Activated B cell treated with CpG ODN at 0.5 μM for 24 hours (primary cell): ENCODE measurements around the gene LRRC4C. TPM values are rescaled to one million over a fixed set of nuclear protein-coding genes. Genes with fewer than 3 reads are reported as not detected.

ENCODE experiments used
- ATAC-seq: fragments of 200-7000 bp; cut with Tn5 transposase; one replicate; pipeline ENCODE4 v1.10.0; 2021; ENCODE audit warnings: low read depth, mild to moderate bottlenecking, moderate library complexity
- CTCF ChIA-PET: fragments of 350-600 bp; sonication (Branson Sonifier 250); formaldehyde crosslinking; loops from one replicate; lab custom pipeline; 2021; ENCODE audit warnings: antibody characterized with exemption; lab: Charles Lee
- POLR2A ChIA-PET: fragments of 350-600 bp; sonication (Branson Sonifier 250); formaldehyde crosslinking; loops from one replicate; lab custom pipeline; 2021; ENCODE audit warnings: antibody characterized with exemption; lab: Charles Lee
- DNase-seq: peaks from one replicate; pipeline ENCODE4 v3.0.0; 2022
- H3K27ac Mint-ChIP-seq: one replicate; pipeline ENCODE4 v1.8.0; 2020; ENCODE audit warnings: mixed read lengths
- H3K27me3 Mint-ChIP-seq: one replicate; pipeline ENCODE4 v1.8.0; 2021; ENCODE audit warnings: mixed read lengths
- H3K36me3 Mint-ChIP-seq: one replicate; pipeline ENCODE4 v1.8.0; 2021; ENCODE audit warnings: low read depth, mixed read lengths
- H3K4me1 Mint-ChIP-seq: one replicate; pipeline ENCODE4 v1.8.0; 2021; ENCODE audit warnings: mixed read lengths
- H3K4me3 Mint-ChIP-seq: one replicate; pipeline ENCODE4 v1.8.0; 2020; ENCODE audit warnings: mild to moderate bottlenecking, mixed read lengths
- H3K9me3 Mint-ChIP-seq: one replicate; pipeline ENCODE4 v1.8.0; 2020; ENCODE audit warnings: mixed read lengths
- intact Hi-C: fragments of 100-400 bp; cut with micrococcal nuclease; formaldehyde crosslinking; loops from one replicate; pipeline ENCODE4 v1.15.1; 2024
- total RNA-seq: library from RNA; stranded (reverse); gene quantifications from 2 replicates; pipeline ENCODE4 v1.2.3, GENCODE V29; 2022
- TF ChIP-seq, protein P1 (sequence below): fragments of 200-600 bp; IDR thresholded peaks from one replicate; pipeline ENCODE4 v1.8.0; 2022; ENCODE audit warnings: antibody characterized with exemption, mild to moderate bottlenecking

The LRRC4C gene
- total RNA-seq, 1 donor from 2014 or later, result not detected

DNA sequence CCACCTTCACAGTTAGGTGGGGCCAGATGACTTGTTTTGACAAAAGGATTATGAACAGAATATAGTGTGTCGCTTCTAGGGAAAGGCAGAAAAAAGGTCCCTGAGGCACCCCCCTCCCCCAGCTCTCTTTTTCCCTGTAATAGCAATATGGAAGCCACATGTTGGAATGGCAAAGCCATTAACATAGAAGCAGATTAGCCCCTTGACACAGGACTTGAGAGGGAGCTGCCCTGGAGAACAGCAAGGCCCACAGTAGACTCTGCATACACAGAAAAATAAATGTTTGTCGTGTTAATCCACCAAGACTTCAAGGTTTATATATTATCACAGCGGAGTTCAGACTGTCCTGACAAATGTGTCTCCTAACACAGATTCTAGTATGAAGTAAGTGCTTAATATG, 1222.9 kb downstream of the LRRC4C start:
- ATAC-seq, result no peak
- no peak overlapping the region for H3K27ac Mint-ChIP-seq
- peaks cover 9% of the 10 kb centered on the region for H3K9me3 Mint-ChIP-seq
- CTCF ChIA-PET, result no interaction called here
- no peak overlapping the region for H3K4me3 Mint-ChIP-seq
- H3K36me3 Mint-ChIP-seq, result no peaks in the 10 kb centered on the region
- TF ChIP-seq, protein P1, sequence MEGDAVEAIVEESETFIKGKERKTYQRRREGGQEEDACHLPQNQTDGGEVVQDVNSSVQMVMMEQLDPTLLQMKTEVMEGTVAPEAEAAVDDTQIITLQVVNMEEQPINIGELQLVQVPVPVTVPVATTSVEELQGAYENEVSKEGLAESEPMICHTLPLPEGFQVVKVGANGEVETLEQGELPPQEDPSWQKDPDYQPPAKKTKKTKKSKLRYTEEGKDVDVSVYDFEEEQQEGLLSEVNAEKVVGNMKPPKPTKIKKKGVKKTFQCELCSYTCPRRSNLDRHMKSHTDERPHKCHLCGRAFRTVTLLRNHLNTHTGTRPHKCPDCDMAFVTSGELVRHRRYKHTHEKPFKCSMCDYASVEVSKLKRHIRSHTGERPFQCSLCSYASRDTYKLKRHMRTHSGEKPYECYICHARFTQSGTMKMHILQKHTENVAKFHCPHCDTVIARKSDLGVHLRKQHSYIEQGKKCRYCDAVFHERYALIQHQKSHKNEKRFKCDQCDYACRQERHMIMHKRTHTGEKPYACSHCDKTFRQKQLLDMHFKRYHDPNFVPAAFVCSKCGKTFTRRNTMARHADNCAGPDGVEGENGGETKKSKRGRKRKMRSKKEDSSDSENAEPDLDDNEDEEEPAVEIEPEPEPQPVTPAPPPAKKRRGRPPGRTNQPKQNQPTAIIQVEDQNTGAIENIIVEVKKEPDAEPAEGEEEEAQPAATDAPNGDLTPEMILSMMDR, result no peak
- no peak for DNase-seq
- H3K27me3 Mint-ChIP-seq, result no peaks in the 10 kb centered on the region
- POLR2A ChIA-PET, result no interaction called here
- H3K4me1 Mint-ChIP-seq, result no peaks in the 10 kb centered on the region
- intact Hi-C loops, result no loop called here

DNA sequence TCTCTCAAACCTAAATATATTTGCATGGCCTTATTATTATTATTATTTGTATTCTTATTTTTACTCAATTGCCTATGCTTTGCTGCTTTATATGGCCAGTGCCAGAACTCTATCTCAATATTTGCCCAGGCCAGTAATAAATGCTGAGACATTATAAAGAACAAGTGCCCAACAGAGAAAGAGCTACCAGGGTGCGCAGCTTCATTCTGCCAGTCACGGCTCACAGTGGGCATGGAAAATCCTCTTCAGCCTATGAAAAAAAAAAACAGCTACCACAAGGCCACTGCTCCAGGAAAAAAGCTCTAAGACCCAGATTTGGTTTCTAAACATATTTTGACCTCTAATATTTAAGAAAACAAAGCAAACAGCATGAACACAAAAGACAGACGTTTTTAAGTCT, 1223.6 kb downstream of the LRRC4C start:
- H3K36me3 Mint-ChIP-seq, result no peaks in the 10 kb centered on the region
- peaks cover 9% of the 10 kb centered on the region for H3K9me3 Mint-ChIP-seq
- H3K27me3 Mint-ChIP-seq, result no peaks in the 10 kb centered on the region
- TF ChIP-seq, protein P1, result no peak
- intact Hi-C loops, result no loop called here
- ChIA-PET CTCF (no interaction called here), POLR2A (no interaction called here)
- no peak for DNase-seq
- H3K4me3 Mint-ChIP-seq, result no peak overlapping the region
- no peak overlapping the region for H3K27ac Mint-ChIP-seq
- ATAC-seq, result no peak
- H3K4me1 Mint-ChIP-seq, result no peaks in the 10 kb centered on the region

DNA sequence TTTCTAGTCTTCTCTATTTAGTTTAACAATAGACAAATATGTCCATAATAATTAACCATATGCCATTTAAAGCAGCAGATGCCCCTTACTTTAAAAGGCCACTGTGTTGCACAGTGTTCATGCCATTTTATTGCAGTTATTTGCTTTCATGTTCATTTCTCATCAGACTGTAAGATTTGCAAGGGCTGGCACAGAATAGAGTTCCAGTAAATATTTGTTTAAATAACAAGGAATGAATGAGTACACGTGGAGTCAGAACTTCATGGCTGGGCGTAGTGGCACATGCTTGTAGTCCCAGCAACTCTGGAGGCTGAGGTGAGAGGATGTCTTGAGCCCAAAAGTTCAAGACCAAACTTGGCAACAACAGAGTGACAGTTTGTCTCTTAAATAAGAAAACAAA, 1228.6 kb downstream of the LRRC4C start:
- peaks cover 6% of the 10 kb centered on the region for H3K9me3 Mint-ChIP-seq
- H3K4me3 Mint-ChIP-seq, result no peak overlapping the region
- TF ChIP-seq, protein P1, result no peak
- no peaks in the 10 kb centered on the region for H3K4me1 Mint-ChIP-seq
- ChIA-PET POLR2A (no interaction called here), CTCF (no interaction called here)
- no peak overlapping the region for H3K27ac Mint-ChIP-seq
- H3K27me3 Mint-ChIP-seq, result no peaks in the 10 kb centered on the region
- DNase-seq (no peak), ATAC-seq (no peak)
- intact Hi-C loops, result no loop called here
- H3K36me3 Mint-ChIP-seq, result no peaks in the 10 kb centered on the region

DNA sequence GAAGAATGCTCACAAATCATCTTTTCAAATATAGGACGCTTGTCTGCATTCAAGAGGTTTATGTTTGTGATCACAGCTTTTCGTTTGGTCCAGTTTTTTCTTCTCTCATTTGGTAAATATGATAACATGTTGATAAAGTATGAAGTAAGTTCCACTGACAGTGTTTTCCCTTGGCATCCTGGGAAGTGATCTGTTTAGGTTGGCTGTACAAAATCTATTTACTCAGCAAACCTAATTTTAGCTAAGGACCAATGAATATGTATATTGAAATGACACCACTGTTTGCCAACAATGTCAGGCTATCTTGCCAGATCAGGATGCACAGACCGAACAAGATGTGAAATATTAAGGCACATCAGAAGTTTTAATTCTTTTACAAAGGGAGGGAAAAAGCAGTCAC, 1230.8 kb downstream of the LRRC4C start:
- no peak overlapping the region for H3K27ac Mint-ChIP-seq
- DNase-seq (no peak), ATAC-seq (no peak)
- H3K36me3 Mint-ChIP-seq, result no peaks in the 10 kb centered on the region
- intact Hi-C loops, result no loop called here
- H3K9me3 Mint-ChIP-seq, result peaks cover 9% of the 10 kb centered on the region
- POLR2A ChIA-PET, result no interaction called here
- TF ChIP-seq, protein P1, result no peak
- no peaks in the 10 kb centered on the region for H3K4me1 Mint-ChIP-seq
- CTCF ChIA-PET, result no interaction called here
- H3K27me3 Mint-ChIP-seq, result no peaks in the 10 kb centered on the region
- H3K4me3 Mint-ChIP-seq, result no peak overlapping the region

DNA sequence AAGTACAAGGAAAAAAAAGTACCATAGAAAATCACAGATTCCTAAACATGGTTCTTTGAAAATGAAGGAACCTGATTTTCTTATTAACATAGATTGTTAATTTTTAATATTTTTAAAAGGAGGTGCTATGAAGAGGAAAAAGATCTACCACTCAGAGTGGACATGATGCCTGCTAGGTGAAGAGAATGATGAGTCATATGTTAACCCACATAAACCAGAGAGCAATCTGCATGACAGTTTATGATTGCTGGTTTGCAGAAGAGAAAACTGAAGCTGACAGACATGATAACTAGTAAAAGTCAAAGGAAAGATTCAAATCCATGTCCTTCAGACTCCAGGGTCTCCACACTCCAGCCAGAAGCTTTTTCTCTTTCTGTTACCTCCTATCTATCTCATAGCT, 1231.7 kb downstream of the LRRC4C start:
- Mint-ChIP-seq H3K27ac (no peak overlapping the region), H3K4me1 (no peaks in the 10 kb centered on the region), H3K36me3 (no peaks in the 10 kb centered on the region), H3K9me3 (peaks cover 6% of the 10 kb centered on the region), H3K4me3 (no peak overlapping the region), H3K27me3 (no peaks in the 10 kb centered on the region)
- TF ChIP-seq, protein P1, result no peak
- ChIA-PET POLR2A (no interaction called here), CTCF (no interaction called here)
- DNase-seq (no peak), ATAC-seq (no peak)
- intact Hi-C loops, result no loop called here
